CD4-positive, alpha-beta T cell (primary cell): ENCODE data around the gene RPL27A. TPM values are rescaled to one million over a fixed set of nuclear protein-coding genes. Genes with fewer than 3 reads are reported as not detected.

Experiments
- ATAC-seq: fragments of 200-7000 bp; cut with Tn5 transposase; one replicate; pipeline ENCODE4 v1.10.0; 2022; ENCODE audit warnings: mild to moderate bottlenecking; ENCODE audit not compliant: poor library complexity
- CTCF ChIA-PET: fragments of 350-600 bp; sonication (Branson Sonifier 250); formaldehyde crosslinking; loops from one replicate; lab custom pipeline; 2021; ENCODE audit warnings: antibody characterized with exemption, inconsistent platforms; lab: Charles Lee
- POLR2A ChIA-PET: fragments of 350-600 bp; sonication (Branson Sonifier 250); formaldehyde crosslinking; loops from one replicate; lab custom pipeline; 2021; ENCODE audit warnings: antibody characterized with exemption, inconsistent platforms; lab: Charles Lee
- DNase-seq, 14 experiments: peaks; one replicate each; pipeline ENCODE4 v3.0.0-alpha.2; 2013 to 2020; ENCODE audit warnings: mixed read lengths in 2 of 14
- H3K27ac ChIP-seq, 2 donors: one replicate each; pipeline versions ENCODE4 v1.5.1 to v1.7.0; 2013; ENCODE audit warnings: low read length in 2 of 2, low read depth in 1 of 2, mild to moderate bottlenecking in 1 of 2
- H3K27me3 ChIP-seq, 2 experiments: 1 replicate in 1 of 2; 2 replicates in 1 of 2; pipeline versions ENCODE4 v1.6.1 to v1.7.0; 2013; ENCODE audit warnings: low read length in 2 of 2, control low read depth in 1 of 2, mild to moderate bottlenecking in 1 of 2, moderate library complexity in 1 of 2; ENCODE audit not compliant: insufficient read depth in 2 of 2, control insufficient read depth in 1 of 2
- H3K36me3 ChIP-seq: one replicate; pipeline ENCODE4 v1.6.1; 2013; ENCODE audit warnings: low read length, control low read depth; ENCODE audit not compliant: insufficient read depth
- H3K4me1 ChIP-seq: one replicate; pipeline ENCODE4 v1.6.1; 2013; ENCODE audit warnings: low read length, control low read depth; ENCODE audit not compliant: insufficient read depth
- H3K4me3 ChIP-seq: one replicate; pipeline ENCODE4 v1.5.1; 2013; ENCODE audit warnings: mild to moderate bottlenecking, low read length, moderate library complexity
- H3K9me3 ChIP-seq, 2 experiments: 1 replicate in 1 of 2; 2 replicates in 1 of 2; pipeline versions ENCODE4 v1.6.1 to v1.7.0; 2013; ENCODE audit warnings: low read length in 2 of 2, mild to moderate bottlenecking in 2 of 2, control low read depth in 1 of 2, moderate library complexity in 1 of 2; ENCODE audit not compliant: control insufficient read depth in 1 of 2, insufficient read depth in 1 of 2
- H3K27ac Mint-ChIP-seq: one replicate; pipeline ENCODE4 v1.8.0; 2020; ENCODE audit warnings: mixed read lengths
- H3K27me3 Mint-ChIP-seq: one replicate; pipeline ENCODE4 v1.8.0; 2021; ENCODE audit warnings: mixed read lengths
- H3K36me3 Mint-ChIP-seq: one replicate; pipeline ENCODE4 v1.8.0; 2021; ENCODE audit warnings: low read depth, mixed read lengths
- H3K4me1 Mint-ChIP-seq: one replicate; pipeline ENCODE4 v1.8.0; 2021; ENCODE audit warnings: low read depth, mixed read lengths
- H3K4me3 Mint-ChIP-seq: one replicate; pipeline ENCODE4 v1.8.0; 2020; ENCODE audit warnings: mild to moderate bottlenecking, mixed read lengths
- H3K9me3 Mint-ChIP-seq: one replicate; pipeline ENCODE4 v1.8.0; 2020; ENCODE audit warnings: mixed read lengths
- intact Hi-C, 2 experiments: fragments of 100-400 bp; cut with DNase I in 1 of 2; cut with micrococcal nuclease in 1 of 2; formaldehyde crosslinking; loops; one replicate each; pipeline versions ENCODE4 v1.15.1 to v1.9.0; 2023 to 2025; cut with DNase I, micrococcal nuclease
- total RNA-seq, 174 experiments: library from RNA in 2 of 174; stranded (reverse) in 2 of 174; gene quantifications; one replicate each; pipeline ENCODE4 v1.2.3 and lab custom pipeline; 2021 to 2026
- TF ChIP-seq, protein P1 (sequence below): fragments of 200-600 bp; IDR thresholded peaks from one replicate; pipeline ENCODE4 v1.8.0; 2022; ENCODE audit warnings: antibody characterized with exemption, mild to moderate bottlenecking

Gene RPL27A
- total RNA-seq, 2 experiments from 2014 or later, result 1,667 to 1,721 TPM

DNA sequence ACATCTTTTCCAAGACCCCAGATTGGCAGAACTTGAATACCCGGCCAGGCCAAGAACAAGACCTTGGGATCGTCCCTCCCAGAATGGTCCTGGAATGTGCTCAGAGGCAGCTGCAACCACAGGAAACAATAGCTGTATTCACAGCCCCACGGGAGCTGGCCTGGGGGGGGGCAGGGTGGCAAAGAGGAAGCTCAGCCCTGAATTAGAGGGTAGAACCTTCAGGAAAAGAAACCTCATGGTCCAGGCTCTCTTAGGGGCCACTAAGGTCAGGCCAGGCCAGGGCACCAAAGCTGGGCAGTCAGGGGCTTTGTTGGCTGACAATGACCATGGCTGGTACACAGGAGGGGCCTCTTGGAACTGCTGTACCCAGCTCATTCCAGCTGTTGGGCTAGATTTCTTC, 17.3 kb downstream of the RPL27A start:
- Mint-ChIP-seq H3K4me1 (no peaks in the 10 kb centered on the region), H3K27me3 (no peaks in the 10 kb centered on the region), H3K27ac (no peak overlapping the region), H3K36me3 (no peaks in the 10 kb centered on the region), H3K9me3 (no peaks in the 10 kb centered on the region), H3K4me3 (no peak overlapping the region)
- no peaks in the 10 kb centered on the region for H3K4me1 ChIP-seq
- ChIA-PET POLR2A (interaction anchor here (2.2 kb wide), 1 partner anchor 11 kb away, joined by 6 read pairs; no protein-coding TSS in a partner anchor), CTCF (no interaction called here)
- no peaks in the 10 kb centered on the region for H3K9me3 ChIP-seq
- no peaks in the 10 kb centered on the region for H3K36me3 ChIP-seq
- TF ChIP-seq, protein P1, sequence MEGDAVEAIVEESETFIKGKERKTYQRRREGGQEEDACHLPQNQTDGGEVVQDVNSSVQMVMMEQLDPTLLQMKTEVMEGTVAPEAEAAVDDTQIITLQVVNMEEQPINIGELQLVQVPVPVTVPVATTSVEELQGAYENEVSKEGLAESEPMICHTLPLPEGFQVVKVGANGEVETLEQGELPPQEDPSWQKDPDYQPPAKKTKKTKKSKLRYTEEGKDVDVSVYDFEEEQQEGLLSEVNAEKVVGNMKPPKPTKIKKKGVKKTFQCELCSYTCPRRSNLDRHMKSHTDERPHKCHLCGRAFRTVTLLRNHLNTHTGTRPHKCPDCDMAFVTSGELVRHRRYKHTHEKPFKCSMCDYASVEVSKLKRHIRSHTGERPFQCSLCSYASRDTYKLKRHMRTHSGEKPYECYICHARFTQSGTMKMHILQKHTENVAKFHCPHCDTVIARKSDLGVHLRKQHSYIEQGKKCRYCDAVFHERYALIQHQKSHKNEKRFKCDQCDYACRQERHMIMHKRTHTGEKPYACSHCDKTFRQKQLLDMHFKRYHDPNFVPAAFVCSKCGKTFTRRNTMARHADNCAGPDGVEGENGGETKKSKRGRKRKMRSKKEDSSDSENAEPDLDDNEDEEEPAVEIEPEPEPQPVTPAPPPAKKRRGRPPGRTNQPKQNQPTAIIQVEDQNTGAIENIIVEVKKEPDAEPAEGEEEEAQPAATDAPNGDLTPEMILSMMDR, result no peak
- intact Hi-C loops, result no loop called here
- no peak overlapping the region for H3K4me3 ChIP-seq
- H3K27me3 ChIP-seq, result no peaks in the 10 kb centered on the region
- DNase-seq (no peak), ATAC-seq (no peak)
- H3K27ac ChIP-seq, result no peak overlapping the region

DNA sequence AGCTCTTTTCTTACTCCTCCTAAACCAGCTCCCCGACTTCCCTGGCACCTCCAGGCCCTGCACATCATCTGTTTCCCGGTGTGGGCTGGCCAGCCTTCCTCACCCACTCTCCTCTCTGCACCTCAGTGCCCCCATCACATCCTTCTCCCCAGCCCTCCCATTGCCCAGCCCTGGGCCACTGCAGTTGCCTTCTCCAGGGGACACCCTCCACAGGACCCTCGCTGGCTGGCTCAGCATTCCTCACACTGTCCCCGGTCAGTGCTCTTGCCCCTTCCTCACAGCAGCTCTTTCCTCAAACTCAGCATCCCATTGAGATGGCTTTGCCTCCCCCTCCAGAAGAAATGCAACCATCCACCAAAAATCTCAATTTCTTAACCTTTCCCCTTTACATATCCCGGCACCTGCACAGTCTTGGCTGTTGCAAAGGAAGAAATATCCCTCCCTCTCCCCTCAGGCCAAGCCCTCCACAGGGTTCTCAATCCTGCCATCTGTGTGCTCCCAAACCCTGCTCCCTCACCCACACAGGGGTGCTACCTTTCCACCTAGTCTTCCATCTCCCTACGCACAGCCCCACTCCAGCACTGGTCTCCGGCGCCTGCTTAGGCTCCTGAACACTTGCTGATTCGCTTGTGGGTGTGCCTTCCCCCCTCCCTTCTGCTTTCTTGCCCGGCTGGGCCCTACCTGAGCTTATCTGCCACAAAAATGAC, 19.5 kb downstream of the RPL27A start:
- ChIA-PET POLR2A (no interaction called here), CTCF (no interaction called here)
- ATAC-seq, result no peak
- Mint-ChIP-seq H3K9me3 (no peaks in the 10 kb centered on the region), H3K4me1 (no peaks in the 10 kb centered on the region), H3K27me3 (no peaks in the 10 kb centered on the region), H3K4me3 (no peak overlapping the region), H3K27ac (no peak overlapping the region), H3K36me3 (no peaks in the 10 kb centered on the region)
- no peak overlapping the region for H3K4me3 ChIP-seq
- no peak for DNase-seq
- TF ChIP-seq, protein P1, result no peak
- no peaks in the 10 kb centered on the region for H3K4me1 ChIP-seq
- H3K27me3 ChIP-seq, result no peaks in the 10 kb centered on the region
- H3K9me3 ChIP-seq, result no peaks in the 10 kb centered on the region
- intact Hi-C loops, result no loop called here
- no peaks in the 10 kb centered on the region for H3K36me3 ChIP-seq
- no peak overlapping the region for H3K27ac ChIP-seq

- intact Hi-C loops, result no loop called here
- Mint-ChIP-seq H3K9me3 (no peaks in the 10 kb centered on the region), H3K27me3 (no peaks in the 10 kb centered on the region), H3K4me3 (no peak overlapping the region), H3K36me3 (no peaks in the 10 kb centered on the region), H3K4me1 (no peaks in the 10 kb centered on the region), H3K27ac (no peak overlapping the region)
- CTCF ChIA-PET, result no interaction called here
- no peaks in the 10 kb centered on the region for H3K9me3 ChIP-seq
- no peaks in the 10 kb centered on the region for H3K36me3 ChIP-seq
- ATAC-seq (no peak), DNase-seq (no peak)
- TF ChIP-seq, protein P1, result no peak
- POLR2A ChIA-PET, result no interaction called here
- no peaks in the 10 kb centered on the region for H3K27me3 ChIP-seq
- H3K4me1 ChIP-seq, result no peaks in the 10 kb centered on the region
- no peak overlapping the region for H3K4me3 ChIP-seq
- no peak overlapping the region for H3K27ac ChIP-seq
These were observed 20.0 kb downstream of the RPL27A start for GRCh38 chr11:8702598-8702915.
